NCI-H2029 treated with DMSO at 0.1 percent for 48 hours (cell line): Measurements from ENCODE around the gene PLD4.

Source experiments
- DNase-seq: peaks from one replicate; lab custom pipeline; 2025; lab: John Stamatoyannopoulos, UW

PLD4 gene

DNA sequence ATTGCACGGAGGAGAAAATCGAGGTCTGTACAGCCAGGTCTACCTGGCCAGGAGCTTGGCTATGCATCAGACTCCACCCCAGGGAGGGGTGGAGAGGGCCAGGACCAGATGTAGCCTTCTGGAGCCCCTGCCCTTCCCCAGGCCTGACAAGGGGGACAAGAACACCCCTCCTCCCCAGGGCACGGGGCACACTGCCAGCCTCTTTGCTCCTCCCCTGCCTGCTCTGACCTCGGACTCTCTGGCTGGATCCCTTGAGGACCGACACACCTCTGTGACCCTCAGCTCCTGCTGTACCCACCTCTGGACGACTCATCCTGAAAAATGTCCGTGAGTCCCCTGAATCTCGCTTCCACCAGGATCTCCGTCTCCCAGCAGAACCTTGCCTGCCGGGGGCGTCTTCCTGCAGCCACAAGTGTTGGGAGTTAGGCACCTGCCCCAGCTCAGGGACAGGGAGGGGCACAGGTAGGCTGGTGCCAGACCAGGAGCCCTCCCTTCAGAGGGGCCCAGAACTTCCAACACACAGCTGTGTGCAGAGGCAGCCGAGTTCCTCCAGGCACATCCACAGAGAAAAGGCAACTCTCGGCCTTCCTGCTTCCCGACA, 31.7 kb downstream of the PLD4 start:
- no peak for DNase-seq

DNA sequence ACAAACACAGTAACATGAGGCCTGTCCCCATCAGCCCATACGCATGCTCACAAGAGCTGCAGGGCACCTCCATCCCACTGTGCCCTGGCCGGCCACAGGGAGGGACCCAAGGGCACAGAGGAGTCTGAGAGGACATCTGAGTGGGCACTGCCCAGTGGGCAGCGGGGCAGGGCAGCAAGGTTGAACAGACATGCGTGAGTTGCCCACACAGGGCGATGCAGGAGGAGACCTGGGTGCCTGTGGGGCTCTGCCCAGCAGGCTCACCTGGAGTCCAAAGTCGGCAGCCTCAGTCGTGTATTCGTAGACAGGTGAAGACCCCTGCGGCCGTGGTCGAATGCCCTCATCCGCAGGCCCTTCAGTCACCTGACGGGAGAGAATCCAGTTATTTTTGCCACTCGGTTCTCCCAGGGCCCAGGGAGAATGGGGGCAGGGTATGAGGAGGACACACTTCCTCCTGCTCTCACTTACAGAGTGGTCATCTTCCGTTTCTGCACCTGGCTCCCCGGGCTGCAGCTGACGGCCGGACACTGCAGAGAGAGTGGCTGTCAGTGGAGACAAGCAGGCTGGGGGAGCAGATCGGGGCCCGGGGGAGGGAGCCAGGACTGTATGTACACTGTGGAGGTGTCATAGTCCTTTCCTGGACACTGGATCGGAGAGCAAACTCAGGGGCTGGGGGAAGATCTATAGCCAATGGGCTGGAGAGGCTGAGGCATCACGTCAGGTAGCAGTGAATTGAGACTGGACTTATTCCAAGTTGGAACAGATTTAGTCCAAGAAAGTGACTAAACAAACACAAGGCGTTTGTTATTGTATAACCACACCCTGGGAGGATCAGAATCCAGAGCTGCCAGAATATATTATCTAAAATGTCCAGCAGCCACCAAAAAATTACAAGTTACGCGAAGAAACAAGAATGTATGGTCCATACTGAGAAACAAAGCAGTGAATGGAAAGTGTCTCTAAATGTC, 32.8 kb downstream of the PLD4 start:
- DNase-seq: no peak

DNA sequence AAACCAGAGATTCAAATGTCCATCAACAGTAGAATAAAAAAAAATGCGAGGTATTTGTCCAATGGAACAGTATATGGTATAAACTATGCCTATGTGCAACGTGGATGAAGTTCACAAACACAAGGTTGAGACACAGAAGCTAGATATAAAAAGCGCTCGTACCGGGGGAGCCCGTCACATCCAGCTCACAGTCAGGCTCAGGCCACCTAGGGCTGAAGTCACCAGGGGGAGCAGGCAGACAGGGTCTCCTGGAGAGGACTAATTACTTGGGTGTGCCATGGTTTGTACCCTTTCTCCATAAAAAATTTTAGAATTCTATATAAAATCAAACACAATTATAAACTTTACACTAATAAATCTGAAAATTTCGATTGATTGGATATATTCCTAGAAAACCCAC, 39.9 kb downstream of the PLD4 start:
- DNase-seq: no peak

DNA sequence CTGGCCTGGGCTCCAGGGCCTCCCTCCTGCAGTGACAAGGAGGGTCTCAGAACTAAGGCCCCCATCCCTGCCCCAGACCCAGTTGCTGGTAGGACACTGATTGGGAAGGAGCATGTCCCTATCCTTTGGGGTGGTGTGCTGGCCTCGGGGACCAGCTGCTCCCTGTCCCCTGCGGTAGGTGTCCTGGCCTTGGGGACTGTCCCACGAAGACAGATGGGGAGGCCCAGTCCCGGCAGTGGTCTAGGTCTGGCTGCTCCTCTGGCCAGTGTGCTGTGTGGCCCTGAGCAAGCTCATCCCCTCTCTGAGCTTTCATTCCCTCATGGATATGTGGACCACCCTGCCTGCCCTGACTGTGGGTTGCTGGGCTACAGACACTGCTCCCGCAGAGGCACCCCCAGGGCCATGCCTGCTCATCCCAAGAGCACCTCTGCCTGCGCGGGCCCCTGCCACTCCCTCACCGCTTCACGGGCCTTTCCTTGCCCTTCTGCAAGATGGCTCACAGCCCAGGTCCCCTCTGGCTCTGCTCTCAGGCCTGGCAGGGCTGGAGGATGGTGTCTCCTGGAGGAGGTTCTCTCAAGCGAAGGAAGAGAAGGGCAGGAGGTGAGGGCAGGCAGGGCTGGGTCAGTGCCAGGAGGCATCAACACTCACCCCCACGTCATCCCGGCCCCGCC, 41.0 kb downstream of the PLD4 start:
- DNase-seq: no peak

DNA sequence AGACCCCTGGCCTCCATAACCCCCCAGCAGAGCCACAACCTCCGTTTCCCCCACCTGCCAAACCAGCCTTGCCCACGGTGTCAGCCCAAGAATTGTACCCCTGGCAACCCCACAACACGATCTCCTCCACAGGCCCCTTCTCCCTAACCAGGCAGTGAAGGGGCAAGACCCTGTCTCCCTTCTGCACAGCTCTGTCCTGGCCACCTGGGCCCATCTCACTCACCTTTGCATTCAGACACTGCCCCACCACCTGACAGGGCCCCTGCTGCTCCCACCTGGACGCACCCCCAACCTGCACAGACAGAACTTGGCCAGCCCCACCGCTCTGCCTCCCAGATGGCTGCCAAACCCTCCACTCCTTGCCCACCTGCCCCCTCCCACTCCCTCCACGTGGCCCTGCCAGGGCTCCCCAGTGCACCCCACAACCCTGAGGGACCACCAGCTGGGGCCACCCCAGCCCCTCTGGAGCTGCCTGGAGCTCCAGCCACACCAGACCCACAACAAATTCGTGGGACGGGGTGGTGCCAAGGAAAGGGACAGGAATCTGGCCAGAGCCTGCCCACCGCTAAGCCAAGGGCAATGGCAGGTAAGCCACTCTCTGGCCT, 41.7 kb downstream of the PLD4 start:
- DNase-seq: no peak

DNA sequence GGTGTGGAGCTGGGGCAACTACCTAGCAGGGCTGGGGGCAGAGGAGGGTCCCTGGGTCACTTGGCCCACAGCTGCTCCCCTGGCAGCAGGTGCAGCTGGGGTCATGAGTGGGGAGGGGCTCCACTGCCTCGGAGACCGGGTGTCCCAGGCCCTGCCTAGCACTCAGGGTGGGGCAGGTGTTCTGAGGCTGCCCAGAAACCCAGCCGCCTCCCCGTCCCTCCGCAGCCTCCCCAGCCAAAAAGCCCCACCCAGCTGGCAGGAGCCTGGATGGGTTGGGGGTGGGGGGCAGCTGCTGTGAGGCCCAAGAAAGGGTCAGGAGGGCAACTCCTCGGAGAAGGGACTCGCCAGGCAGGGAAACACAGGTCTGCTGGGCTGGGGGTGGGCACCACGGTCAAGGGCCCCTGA, 42.3 kb downstream of the PLD4 start:
- DNase-seq: no peak

DNA sequence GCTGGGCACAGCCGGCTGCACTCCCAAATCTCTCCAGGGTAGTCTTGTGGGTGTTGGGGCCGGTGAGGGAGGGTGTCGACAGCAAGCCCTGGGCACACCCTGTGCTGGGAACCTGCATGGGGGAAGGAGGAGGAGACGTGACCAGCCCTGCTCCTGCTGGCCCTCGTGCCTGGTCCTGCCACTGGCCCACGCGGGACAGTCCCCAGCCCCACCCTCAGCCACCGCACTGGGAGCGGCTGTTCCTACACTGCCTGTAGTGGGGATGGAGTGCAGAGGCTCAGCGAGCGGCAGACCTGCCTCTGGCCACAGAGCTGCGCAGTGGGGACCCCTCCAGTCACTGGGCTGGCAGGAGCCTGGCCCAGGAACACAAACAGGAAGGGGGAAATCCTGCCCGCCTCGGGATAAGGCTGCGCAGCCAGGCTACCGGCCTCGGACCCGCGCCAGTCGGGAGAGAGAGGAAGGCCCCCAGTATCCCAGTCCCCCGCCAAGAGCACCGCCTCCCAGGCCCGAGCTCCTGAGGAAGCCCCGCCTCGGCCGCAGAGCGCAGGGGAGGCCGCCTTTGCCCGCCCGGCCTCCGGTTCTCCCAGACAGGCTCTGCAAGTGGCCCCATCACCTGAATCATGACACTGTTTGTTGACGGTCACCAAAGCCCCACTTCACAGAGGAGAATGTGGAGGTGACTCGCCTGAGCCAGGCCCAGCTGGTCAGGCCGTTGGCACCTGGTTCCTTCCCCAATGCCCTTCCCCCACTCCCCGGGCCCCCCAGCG, 42.9 kb downstream of the PLD4 start:
- no peak for DNase-seq

DNA sequence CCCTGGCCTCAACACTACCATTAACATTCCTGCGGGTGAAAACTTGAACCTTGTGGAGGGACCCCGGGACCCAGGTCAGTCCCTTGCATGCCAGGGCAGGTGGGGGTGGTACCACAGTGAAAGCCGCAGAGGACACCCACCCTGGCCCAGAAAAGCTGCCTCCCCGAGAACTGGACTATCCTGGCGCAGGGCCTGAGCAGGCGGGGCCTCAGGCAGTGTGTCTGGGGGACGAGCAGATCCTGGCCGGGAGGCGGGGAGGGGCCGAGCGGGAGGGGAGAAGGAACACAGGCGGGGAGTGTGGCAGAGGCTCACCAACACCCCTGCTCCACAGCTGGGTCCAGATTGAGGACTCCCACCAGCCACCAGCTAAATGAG, 43.5 kb downstream of the PLD4 start:
- DNase-seq: no peak

DNA sequence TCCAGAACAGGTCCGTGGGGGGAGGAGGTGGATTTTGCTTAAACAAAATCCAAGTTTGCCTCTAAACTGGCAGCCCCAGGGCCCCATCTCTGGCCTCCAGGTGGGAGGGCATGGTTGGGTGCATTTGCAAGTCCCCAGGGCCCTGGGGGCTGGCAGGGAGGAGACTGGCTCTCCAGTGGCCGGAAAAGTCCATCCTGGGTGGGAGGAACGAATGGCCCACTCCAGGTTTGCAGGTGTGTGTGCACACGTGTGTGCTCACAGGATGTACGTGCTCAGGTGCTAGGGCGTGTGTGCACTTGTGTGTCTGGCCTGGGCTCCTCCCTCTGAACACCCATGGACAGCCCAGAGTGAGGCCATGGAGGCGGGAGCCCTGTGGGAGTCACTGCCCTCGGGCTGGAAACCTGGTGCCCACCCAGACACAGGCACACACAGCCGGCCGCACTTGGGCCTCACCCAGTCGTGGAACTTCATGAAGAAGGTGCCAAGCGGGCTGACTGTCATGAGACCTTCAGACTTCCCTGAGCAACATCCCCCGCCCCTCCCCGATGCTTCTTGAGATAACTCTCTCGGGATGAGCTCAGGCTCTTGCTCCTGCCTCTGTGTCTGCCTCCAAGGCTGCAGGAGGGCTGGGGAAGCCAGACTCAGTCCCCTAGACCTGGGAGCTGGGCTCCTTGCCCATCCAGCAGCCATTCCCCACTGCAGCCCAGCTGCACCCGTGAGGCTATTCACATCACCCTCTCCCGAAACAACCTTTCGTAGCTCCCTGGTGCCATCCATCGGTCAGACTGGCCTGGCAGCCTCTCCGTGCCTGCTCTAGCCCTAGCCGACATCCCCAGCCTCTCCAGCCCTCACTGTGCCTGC, 44.1 kb downstream of the PLD4 start:
- no peak for DNase-seq

DNA sequence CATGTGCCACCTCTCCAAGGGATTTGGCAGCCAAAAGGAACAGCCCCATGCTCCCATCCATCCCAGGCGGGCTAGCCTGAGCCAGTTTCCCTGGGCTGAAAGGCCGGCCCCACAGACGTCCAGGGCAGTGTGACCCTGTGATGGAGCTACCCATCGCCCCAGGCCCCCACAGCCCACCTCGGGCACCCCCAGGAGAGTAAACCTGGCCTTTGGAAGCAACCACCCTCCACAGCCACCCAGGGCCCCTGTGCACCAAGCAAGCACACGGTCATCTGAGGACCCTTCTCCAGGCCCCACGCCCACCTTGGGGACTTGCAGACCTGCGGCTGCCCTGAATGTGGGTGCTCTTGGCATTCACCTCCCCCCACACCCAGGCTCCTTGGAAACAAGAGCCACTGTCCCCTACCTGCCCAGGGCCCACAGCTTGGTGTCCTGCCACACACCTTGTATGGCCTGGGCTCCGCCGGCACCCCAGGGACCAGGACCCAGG, 45.1 kb downstream of the PLD4 start:
- DNase-seq: no peak

DNA sequence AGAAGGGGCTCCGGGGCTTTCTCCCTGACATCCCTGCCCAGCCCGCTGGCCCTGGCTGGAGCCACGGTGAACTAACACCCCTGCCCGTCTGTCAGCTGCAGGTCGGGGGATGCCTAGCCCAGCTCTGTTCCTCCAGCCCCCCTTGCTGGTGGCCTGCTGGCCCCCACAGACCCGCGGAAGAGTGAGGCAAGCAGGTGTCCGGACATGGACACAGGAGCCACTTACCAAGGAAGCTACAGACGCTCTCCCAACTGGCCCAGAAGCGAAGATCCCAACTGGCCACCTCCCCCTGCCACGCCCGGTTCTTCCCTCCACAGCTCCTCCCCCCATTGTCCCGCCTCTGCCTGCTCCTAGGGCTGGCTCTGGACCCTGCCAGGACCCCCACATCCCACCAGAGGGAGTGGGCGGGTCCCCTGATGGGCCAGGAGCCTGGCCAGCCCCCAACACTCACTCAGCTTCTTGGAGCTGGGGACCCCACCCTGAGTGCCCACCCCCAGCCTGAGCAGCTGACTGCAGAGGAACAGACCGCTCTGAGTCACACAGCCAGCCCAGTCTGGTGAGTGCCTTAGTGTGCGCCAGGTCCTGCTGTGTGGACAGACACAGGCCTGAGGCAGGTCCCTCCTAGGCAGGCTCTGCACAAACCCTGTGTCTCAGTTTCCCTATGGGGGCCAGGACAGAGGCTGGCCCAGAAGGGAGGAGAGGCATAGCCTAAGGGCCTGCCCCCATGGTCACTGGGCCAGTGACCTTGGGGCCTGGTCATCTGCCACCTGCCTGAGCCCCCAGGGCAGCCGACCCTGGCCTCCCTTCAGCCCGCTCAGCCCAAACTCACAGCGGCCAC, 45.8 kb downstream of the PLD4 start:
- DNase-seq: no peak

DNA sequence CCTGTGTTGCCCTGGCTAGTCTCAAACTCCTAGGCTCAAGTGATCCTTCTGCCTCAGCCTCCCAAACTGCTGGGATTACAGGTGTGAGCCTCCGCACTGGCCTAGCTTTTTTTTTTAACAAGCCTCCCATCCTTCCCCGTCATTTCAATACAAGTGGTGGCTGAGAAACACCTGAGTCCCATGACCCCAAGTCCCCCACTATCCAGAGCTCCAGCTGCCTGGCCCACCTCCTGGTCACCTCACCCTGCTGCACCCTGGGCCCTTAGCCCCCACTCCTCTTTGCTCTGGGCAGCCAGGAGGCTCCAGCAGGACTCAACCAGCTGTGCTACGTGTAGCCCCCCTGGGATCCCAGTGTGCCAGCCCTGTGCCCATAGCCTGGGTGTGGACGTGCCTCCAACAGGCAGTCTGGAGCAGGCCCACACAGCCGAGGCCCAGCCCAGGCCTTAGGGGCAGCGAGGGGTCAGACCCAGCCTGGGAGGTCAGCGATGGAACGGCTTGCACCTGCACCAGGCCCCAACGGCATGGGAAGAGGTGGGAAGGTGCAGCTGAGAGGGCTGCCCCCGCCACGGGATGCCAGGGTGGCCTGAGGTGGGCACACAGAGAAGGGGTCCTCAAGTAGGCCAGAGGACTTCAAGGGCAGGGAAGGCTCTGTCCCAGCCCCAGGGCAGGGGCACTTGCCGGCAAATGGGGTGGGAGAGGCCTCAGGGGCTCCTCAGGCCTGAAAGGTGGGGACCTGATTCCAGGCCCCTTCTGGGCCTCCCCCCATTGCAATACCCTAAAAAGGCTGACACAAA, 47.0 kb downstream of the PLD4 start:
- no peak for DNase-seq

DNA sequence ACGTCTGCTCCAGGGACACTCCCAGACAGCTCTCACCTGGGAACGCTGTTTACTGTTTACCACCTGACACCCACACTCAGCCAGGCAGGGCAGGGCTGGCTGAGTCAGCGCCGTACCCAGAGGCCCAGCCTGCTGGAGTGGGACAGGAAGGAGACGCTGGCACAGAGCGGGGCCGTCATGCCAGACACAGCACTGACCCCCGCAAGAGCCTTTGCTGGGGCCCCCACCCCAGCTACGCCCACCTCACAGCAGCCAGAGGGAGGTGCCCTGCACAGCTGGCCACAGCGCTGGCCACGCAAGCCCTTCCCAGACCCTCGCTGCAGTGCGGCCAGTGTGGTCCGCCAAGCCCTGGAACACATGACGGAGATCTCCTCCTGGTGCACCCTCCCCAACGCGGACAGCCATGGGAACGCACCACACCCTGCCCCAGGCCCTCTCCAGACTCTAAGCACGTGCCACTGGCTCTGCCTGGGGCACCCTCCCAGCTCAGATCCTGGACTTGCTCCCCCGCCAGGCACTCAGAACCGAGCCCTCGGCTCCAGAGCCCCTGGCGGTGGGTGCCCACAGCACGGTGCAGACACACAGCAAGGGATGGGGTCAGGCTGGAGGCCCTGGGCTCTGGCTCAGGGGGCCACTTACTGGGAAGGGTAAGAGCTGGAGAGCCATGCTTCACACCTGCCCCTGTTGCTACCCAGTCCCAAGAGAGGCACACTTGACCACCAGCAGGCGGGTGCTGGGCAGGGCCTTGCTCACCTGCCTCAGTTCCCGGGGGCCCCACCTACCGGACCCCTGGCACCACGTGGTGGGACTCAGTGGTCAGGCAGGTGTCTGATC, 47.8 kb downstream of the PLD4 start:
- DNase-seq: no peak

DNA sequence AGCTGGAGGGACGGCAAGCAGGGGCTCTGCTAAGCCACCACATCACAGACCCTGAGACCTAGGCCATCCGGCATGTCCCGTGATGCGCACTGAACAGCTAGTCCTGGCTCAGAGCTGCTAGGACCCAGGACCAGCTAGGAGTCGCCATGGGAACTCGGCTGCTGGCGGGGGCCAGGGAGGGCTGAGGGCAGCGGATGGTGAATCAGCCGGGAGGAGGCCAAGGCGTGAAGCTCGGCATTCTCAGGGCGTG, 48.4 kb downstream of the PLD4 start:
- no peak for DNase-seq

DNA sequence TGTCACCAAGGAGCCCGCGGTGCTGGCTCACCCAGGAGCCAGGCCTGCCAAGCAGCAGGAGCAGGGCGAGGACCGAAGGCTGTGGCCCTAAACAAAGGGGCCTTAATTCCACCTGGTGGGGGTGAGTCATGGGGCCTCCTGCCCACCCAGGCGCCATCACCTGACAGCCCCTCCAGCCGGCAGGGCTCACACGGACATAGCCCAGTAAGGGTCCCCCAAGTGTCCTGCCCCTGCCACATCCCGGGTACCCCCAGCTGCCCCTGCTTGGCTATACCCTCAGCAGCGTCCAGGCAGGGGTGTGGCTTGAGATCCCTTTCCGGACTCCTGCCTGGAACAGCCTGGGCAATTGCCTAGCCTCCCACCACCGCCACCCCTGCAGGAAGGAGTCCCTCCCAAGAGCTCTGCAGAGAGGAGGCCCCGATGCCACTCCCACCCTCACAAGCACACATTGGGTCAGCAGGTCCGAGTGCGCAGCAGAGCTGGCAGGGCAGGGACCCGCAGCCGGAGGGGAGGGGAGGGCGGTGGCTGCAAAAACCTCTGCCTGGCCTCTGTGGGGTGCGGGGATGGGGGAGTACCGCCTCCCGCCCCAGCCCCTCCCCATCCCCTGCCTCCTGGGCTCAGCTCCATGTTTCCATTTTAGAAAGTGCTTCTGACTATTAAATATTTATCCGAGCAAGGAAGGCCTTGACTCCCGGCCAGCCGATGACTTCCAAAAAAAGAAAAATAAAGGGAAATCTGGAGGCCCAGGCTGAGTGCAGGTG, 48.9 kb downstream of the PLD4 start:
- no peak for DNase-seq

DNA sequence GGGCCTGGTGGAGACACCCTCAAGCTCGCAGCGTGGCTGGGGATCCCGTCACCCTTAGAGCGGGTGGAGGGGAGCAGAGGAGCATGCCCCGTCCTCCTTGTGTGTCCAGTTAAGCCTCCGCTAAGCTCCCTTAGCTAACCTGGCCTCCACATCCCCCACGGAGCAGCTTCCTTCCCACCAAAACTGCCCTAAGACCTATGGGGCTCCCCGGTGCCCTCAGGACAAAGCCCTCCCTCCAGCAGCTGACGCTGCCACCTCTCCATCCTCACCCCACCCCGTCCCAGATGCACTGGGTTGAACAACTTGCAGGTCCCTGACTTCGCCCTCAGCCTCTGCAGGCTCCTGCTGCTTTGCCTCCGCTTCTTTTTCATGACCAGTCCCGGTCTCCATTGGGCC, 49.5 kb downstream of the PLD4 start:
- DNase-seq: no peak

DNA sequence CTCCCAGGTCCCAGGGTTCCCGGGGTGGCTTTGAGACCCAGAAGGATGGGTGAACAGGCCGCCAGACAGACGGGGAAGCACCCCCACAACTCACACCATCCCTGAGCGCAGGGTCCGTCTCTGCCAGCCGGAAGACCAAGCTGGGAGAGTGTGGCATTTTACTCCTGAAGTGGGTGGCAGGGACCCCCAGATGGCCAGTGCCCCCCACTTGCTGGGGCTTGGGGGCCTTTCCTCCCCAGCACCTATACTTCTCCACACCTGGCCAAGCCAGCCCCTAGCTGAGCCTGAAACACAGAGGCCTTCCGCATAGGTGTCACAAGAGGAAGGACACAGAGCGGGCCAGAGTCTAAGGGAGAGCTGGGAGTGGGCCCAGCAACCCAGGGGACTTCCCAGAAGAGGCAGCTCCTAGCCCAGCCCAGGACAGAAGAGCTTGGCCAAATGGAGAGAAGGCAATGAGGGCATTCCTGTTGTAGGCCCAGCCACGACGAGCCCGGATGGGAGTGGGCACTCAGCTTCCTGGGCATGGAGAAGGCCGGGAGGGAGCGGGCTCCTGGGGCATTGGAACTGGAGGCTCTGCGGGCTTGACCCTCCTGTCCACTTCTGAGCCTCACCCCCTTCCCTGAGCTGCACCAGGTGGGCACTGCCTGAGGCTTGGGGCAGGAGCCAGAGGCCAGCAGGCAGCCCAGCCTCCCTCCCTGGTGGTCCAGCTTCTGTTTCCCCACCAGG, 50.1 kb downstream of the PLD4 start:
- no peak for DNase-seq
